HFF-Myc (cell line): Measurements from ENCODE around the gene RIBC2.

ENCODE experiments used
- DNase-seq: peaks from one replicate; pipeline ENCODE4 v3.0.0-alpha.2; 2011; ENCODE audit warnings: low read depth; ENCODE audit errors: extremely low read depth
- H3K4me3 ChIP-seq: replicated peaks from 2 replicates; pipeline ENCODE4 v1.5.1; 2011; ENCODE audit warnings: low read depth, mild to moderate bottlenecking, control low read depth, low read length
- CTCF ChIP-seq: IDR thresholded peaks from 2 replicates; pipeline ENCODE4 v1.5.1; 2012; ENCODE audit warnings: mild to moderate bottlenecking, low read depth, low read length, control low read depth; ENCODE audit errors: missing control alignments

Gene RIBC2

GRCh38 chr22:45465633-45466032 is 52.1 kb downstream of the RIBC2 start:
- no peak overlapping the region for H3K4me3 ChIP-seq
- no peak for TF ChIP-seq CTCF
- no peak for DNase-seq

GRCh38 chr22:45468872-45469271 is 55.4 kb downstream of the RIBC2 start:
- DNase-seq = no peak
- no peak for TF ChIP-seq CTCF
- H3K4me3 ChIP-seq = no peak overlapping the region

- peak; percentile 88 for DNase-seq
- no peak for TF ChIP-seq CTCF
- H3K4me3 ChIP-seq = no peak overlapping the region
Observed at GRCh38 chr22:45469281-45470073, 56.0 kb downstream of the RIBC2 start.

GRCh38 chr22:45470871-45471270 is 57.4 kb downstream of the RIBC2 start:
- DNase-seq = no peak
- no peak overlapping the region for H3K4me3 ChIP-seq
- TF ChIP-seq CTCF = no peak

GRCh38 chr22:45472426-45472825 is 58.9 kb downstream of the RIBC2 start:
- no peak overlapping the region for H3K4me3 ChIP-seq
- no peak for DNase-seq
- no peak for TF ChIP-seq CTCF

GRCh38 chr22:45473626-45474237 is 60.2 kb downstream of the RIBC2 start:
- no peak overlapping the region for H3K4me3 ChIP-seq
- TF ChIP-seq CTCF = no peak
- no peak for DNase-seq
